SK-N-SH treated with all-trans-retinoic acid at 6 μM for 48 hours (cell line): ENCODE results near the gene HPS3.

Experiments used
- BACH2 ChIP-seq: fragments of 250-450 bp; sonication (Bioruptor Pico); IDR thresholded peaks from 2 replicates; pipeline ENCODE4 v1.9.0; 2021; ENCODE audit warnings: mild to moderate bottlenecking, borderline replicate concordance
- ZFP30 ChIP-seq: fragments of 450-650 bp; formaldehyde crosslinking; IDR thresholded peaks from 2 replicates; pipeline ENCODE4 v1.5.0; 2022; ENCODE audit warnings: mild to moderate bottlenecking, moderate library complexity

- TF ChIP-seq BACH2 (CRISPR knock-in tag) (no peak), ZFP30 (CRISPR knock-in tag) (no peak)
Observed at GRCh38 chr3:149080011-149080698, 49.3 kb upstream of the HPS3 start.
